ENCODE measurements around the gene STPG1. TPM values are rescaled to one million over a fixed set of nuclear protein-coding genes. Genes with fewer than 3 reads are reported as not detected.
A peak's percentile ranks its signal among the peaks of the same experiment; 100 is the strongest.
"Not testable (repeated sequence)": the region's sequence is repeated elsewhere in the genome, so short reads cannot be mapped to it uniquely, and the experiment has no call there.

STPG1 gene, protein sequence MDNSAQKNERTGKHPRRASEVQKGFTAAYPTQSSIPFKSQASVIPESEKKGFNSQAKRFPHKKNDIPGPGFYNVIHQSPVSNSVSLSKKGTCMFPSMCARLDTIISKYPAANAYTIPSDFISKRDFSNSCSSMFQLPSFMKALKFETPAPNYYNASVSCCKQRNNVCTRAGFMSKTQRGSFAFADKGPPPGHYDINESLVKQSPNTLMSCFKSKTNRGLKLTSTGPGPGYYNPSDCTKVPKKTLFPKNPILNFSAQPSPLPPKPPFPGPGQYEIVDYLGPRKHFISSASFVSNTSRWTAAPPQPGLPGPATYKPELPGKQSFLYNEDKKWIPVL
- 10 to 100 TPM; 17.6 to 24.7 TPM for total RNA-seq
- long read RNA-seq, partial matches to known transcripts, result 6 of 20 reads
- long read RNA-seq, other reads (novel, unspliced or antisense), result 12 of 20 reads

DNA sequence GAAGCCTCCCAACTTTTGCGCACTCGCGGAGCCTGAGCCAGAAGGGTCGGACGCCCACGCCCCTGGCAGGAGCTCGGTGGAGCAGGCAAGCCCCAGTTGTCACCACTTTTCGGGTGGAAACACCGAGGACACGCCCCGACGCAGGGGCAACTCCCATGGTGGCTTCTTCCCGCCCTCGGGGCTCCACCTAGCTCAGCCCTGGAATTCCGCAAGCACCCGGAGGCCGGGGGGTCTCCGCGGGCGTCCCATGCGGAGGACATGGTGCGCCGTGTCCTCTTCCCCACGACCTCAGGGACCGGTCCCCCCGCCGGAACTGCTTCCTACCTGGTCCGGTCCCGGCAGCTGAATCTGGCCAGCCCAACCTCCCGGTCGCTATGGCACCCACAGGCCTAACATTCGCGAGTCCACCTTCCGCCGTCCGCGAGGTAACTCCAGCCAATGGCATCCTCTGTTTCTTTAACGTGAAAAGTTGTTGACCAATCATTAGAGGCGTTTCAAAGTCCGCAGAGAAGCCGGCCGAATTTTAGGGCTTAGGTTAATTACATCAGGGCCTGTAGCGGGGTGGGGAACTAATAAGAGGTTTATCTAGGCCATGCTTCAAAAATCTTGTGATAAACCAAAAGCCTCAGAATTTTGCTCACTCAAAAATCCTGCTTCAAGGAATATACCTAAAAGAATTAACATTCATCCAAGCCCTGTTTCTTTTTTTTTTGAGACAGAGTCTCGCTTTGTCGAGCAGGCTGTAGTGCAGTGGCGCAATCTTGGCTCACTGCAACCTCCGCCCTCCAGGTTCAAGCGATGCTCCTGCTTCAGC is at the start of gene STPG1:
Gene STPG1 (minus strand): TSS at position 433 of the 814 bp plus-strand sequence. CDS start 12,394 bp downstream, outside the sequence.
- DNase-seq (peak; percentile 87 to 92), ATAC-seq (peak; percentile 59)
- intact Hi-C loops (cut with DNase I, micrococcal nuclease), result no loop called here

DNA sequence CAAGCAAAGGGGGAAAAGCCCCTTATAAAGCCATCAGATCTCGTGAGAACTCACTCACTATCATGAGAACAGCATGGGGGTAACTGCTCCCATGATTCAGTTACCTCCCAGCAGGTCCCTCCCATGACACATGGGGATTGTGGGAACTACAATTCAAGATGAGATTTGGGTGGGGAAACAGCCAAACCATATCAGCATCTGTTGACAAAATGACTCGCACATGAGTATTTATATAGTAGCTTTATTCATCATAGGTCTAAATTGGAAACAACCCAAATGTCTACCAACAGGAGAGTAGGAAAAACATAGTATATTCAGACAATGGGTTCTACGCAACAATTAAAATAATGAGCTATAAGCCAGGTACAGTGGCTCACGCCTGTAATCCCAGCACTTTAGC is 48.5 kb upstream of the STPG1 start:
- ATAC-seq; DNase-seq; intact Hi-C loops (cut with DNase I, micrococcal nuclease): not testable (repeated sequence)

DNA sequence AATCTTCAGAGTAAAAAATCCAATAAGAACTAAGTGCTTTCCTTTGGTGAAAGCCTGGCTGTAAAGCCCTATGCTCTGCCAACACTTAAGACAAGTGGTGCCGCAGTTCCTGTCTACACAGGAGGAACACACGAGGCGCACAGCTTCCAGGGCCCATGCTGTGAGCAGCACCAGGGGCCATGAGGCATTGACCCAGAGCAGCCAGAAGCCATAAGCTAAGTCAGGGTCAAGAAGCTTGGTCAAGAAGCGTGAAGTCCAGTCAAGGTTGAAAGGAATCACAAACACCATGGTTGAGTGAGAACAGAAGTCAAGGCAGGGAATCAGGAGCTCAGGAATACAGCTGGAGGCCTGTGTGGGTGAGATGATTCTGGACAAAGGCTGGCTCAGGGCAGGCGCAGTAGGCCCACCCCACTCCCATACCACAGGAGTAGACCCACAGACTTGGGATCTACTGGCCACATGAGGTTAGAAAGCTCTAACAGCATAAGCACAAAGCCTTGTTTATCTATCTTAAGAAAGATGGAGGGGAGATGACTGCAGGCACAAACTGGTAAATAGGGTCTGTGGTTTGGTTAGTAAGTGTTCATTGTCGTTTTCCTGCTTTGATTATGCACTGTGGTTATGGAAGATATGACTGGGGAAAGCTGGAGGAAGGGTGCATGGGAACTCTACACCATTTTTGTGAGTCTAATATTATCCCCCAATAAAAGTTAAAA is 46.1 kb upstream of the STPG1 start:
- DNase-seq (no peak), ATAC-seq (no peak)
- intact Hi-C loops (cut with DNase I, micrococcal nuclease), result no loop called here

DNA sequence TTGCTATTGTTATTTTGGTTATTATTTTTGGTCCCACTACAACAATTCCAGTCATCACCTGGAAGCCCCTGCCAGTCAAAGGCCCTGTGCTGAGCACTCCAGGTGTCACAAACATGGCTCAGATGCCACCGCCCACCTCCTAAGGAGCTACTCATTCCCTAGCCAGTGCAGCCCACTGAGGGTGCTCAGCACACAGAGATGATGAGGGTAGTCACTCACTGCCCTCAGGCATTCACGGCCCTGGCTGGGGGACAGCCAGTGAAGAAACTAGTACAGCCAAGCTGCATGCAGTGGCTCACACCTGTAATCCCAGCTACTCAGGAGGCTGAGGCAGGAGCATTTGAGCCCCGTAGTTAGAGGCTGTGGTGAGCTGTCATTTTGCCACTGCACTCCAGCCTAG is 44.3 kb upstream of the STPG1 start:
- intact Hi-C loops (cut with DNase I, micrococcal nuclease), result no loop called here
- ATAC-seq, result no peak
- no peak for DNase-seq

DNA sequence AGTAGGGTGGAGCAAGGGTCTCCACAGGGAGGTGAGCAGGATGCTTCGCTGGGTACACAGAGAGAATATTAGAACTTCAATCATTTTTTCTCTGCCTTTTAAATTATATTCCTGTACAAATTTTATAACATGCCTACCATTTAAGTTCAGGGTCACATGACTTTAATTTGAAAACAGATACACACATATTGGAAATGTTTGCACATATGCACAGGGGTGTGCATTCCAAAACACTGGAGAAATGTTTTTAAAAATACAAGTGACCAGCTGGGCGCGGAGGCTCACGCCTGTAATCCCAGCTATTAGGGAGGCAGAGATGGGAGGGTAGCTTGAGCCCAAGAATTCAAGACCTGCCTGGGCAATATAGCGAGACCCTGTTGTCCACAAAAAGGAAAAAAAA is 41.7 kb upstream of the STPG1 start:
- no peak for ATAC-seq
- intact Hi-C loops (cut with DNase I, micrococcal nuclease), result no loop called here
- DNase-seq, result no peak

DNA sequence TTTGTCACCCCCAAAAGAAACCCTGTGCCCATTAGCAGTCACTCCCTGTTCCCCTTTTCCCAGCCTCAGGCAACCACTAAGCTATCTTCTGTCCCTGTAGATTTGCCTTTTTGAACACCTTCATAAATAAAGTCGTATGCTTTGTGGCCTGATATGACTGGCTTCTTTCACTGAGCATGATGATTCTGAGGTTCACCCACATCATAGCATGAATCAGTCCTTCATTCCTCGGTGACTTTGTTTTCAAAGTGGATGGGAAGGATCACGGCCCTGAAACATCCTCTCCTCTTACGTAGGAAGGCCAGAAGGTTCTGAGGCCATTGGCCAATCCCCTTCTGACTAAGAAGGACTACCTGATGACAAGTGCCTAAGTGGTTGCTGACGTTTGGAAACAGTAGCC is 41.1 kb upstream of the STPG1 start:
- DNase-seq (no peak), ATAC-seq (no peak)
- intact Hi-C loops (cut with DNase I, micrococcal nuclease), result no loop called here

DNA sequence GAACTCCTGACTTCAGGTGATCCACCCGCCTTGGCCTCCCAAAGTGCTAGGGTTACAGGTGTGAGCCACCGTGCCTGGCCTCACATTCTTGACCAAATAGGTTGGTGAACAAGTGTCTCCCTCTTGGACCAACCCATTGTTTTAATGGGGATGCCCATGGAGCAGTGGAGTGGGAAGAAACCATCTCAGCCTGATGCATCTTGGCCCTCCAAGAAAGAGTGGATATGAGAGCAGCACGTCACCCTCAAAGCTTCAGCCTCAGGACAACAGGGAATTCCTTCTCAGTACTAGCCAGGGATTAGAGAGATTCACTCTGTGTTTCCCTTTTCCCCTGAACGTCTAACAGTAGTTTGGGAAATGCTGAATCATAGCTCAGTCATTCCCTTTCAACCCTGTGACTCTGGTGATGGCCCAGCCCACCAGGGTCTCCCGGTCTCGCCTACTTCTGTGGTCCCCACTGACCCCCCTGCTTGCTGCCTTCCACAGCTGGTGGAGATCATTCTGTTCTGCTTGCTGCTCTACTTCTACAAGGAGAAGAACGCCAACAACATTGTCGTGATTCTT is 39.4 kb upstream of the STPG1 start:
- no peak for DNase-seq
- ATAC-seq, result no peak
- intact Hi-C loops (cut with DNase I, micrococcal nuclease), result no loop called here

DNA sequence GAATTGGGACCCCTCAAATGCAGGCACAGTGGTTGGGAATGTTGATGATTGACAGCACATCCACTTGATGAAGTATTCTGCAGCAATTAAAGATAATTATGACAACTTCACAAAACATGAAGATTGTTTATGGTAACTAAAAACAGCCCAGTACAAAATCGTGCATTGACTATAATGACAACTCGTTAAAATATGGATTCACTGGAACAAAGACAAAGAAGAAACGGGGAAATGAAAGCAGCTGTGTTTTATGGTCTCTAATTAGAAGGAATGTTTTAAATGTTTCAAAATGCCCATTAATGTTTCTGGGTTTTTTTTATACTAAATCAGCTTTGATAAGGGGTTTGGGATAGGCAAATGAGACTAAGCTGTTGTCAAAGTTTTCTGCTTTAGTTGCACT is 38.2 kb upstream of the STPG1 start:
- intact Hi-C loops (cut with DNase I, micrococcal nuclease), result no loop called here
- ATAC-seq (no peak), DNase-seq (no peak)

DNA sequence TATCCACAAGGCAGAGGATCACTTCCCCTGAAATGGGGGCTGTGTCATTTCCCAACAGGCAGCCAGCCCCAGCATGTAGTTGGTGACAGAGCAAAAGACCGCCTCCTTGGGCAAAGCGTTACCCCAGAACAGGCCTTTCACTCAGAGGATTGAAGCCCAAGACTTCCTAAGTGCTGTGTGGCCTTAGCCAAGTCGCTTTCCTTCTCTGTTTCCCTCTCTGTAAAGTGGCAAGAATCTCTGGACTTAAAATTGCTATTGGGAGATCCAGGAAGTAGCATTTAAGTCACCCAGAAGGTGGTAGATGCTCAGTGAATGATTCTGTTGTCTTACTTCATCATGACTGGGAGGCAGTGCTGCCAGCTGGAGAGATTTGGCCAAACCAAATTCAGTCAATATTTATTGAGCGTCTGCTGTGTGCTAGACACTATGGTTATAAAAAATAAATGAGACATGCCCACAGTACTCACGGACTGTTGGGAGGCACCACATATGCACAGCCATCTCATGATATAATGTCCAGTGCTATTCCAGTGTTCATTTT is 37.3 kb upstream of the STPG1 start:
- intact Hi-C loops (cut with DNase I, micrococcal nuclease), result no loop called here
- no peak for DNase-seq
- ATAC-seq, result no peak

DNA sequence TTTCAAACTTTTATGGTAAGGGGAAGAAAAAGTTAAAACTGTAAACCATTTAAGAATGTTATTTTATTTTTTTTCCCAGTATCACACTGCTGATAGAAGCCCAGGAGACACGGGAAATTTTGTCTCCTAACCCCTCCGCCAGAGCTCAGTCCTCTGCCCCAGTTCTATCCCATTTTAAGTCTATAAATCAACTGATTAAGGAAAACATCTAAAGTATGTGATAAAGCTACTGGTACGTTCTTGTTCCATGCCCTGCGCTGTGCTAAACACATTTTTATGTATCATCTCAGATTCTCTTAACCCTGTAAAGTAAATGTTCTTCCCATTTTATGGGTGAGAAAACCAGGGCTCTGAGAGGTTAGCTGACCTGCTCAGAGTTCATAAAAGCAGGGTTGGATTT is 36.7 kb upstream of the STPG1 start:
- no peak for DNase-seq
- ATAC-seq, result no peak
- intact Hi-C loops (cut with DNase I, micrococcal nuclease), result no loop called here

DNA sequence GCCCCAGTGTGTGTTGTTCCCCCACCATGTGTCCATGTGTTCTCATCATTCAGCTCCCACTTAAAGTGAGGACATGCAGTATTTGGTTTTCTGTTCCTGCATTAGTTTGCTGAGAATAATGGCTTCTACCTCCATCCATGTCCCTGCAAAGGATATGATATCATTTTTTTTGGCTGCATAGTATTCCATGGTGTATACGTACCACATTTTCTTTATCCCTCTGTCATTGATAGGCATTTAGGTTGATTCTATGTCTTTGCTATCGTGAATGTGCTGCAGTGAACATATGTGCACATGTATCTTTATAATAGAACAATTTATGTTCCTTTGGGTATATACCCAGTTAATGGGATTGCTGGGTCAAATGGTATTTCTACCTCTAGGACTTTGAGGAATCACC is 32.9 kb upstream of the STPG1 start:
- intact Hi-C loops (cut with DNase I, micrococcal nuclease); DNase-seq; ATAC-seq: not testable (repeated sequence)

DNA sequence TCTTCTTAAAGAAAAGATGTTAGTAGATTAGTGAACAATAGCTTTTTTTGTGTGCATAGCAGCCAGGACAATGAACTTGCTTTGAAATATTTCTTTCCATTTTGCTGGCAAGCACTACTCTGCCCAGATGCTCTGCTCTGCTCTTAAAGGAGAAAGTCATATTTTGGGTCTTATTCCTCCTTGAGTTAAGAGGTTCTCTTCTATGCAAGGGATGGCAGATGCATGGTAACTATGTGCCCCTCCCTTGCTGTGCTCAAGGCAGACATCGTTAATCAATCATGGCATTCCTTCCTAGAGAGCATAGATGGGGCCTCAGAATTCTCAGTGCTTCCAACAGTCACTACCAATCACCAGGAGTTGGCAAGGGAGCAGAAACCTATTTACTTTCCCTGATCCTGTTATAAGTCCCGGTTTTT is 29.7 kb upstream of the STPG1 start:
- DNase-seq (no peak), ATAC-seq (no peak)
- intact Hi-C loops (cut with DNase I, micrococcal nuclease), result no loop called here

DNA sequence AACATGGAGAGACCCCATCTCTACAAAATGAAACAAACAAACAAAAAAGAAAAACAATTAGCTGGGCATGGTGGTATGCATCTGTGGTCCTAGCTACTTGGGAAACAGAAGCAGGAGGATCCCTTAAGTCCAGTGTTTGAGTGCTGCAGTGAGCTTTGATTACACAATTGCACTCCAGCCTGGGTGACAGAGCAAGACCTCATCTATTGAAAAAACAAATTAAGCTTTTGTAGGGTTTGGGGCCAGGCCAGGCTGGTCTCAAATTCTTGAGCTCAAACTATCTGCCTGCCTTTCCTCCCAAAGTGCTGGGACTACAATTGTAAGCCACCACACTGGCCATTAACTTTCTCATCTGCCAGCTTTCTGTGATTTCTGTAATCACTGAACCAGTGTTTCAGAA is 29.2 kb upstream of the STPG1 start:
- no peak for DNase-seq
- ATAC-seq, result no peak
- intact Hi-C loops (cut with DNase I, micrococcal nuclease), result no loop called here

DNA sequence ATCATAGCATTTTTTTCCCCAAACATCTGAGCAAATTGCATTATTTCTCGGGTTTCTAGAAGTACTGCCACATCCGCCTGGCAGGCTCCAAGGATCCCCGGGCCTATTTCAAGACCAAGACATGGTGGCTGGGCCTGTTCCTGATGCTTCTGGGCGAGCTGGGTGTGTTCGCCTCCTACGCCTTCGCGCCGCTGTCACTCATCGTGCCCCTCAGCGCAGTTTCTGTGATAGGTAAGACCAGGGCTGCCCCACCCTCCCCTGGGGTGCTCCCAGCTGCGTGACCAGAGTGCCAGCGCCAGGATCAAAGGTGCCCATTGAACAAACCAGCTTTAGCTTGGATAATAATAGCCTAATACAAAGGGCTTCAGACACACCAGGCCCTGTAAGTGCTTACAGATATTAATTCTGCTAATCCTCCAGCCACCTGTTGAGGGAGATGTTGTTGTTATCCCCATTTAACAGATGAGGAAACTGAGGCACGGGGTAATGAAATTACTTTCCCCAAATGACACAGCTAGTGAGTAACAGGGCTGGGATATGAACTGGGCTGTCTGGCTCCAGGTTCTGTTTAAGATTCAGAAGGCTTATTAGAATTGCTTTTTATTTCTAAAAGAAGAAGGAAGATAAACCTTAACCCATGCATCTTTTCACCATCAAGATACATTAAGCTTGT is 28.6 kb upstream of the STPG1 start:
- ATAC-seq (no peak), DNase-seq (no peak)
- intact Hi-C loops (cut with DNase I, micrococcal nuclease), result no loop called here

DNA sequence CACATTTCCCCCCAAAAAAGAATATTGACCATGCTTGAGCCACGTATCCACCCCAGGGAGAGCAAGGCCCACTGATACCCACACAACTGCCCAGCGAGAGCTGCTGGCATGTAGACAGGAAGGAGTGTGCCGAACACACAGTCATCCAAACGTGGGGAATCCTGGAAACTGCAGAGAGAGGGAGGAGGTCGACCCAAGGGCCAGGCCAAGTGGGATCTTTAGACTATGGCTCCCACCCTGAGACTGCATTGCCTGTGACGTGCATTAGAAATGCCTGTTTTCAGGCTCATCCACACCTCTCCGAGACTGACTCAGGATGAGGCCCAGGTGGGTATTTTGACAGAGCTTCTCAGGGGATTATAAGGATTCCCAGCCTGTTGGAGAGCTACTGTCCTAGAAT is 27.9 kb upstream of the STPG1 start:
- no peak for DNase-seq
- intact Hi-C loops (cut with DNase I, micrococcal nuclease), result no loop called here
- no peak for ATAC-seq

DNA sequence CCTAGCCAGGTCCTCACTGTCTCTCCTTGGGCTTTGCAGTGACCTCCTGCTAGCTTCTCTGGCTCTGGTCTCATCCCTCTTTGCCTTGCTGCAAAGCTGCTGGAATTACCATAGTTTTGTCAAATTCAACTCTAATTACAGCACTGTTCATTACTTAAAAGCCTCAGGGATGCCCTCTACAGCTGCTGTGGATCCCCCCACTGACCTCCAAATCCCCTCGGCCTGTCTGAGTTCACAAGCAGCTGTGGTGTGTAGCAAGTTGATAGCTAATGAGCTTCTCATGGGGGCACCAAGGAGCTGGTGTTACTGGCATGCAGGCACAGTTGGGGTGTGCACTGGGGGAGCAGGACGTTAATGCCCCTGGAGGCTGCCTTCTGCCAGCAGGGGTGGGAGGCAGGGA is 26.9 kb upstream of the STPG1 start:
- intact Hi-C loops (cut with DNase I, micrococcal nuclease), result no loop called here
- ATAC-seq (no peak), DNase-seq (no peak)

DNA sequence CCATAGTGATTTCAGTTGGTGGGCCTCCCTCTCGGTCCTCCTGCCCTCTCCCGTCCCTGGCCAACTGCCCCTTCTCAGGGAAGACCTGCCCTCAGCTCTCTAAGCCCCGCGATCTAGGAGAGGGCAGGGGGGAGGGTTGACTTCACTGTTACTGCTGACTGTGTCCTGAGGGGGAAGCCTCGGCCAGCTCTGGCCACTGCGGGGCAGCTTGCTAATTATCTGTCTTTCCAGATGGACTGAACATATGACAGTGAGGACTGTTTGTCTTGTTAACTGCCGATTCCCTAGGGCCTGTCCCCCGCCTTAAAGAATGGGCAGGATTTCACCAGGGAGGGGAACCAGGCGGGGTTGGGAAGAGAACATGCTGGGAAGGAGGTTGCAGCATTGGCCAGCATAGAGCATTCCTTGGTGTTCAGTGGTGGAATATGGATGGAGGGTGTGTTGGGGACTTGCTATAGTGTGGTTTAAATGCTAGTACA is 24.9 kb upstream of the STPG1 start:
- intact Hi-C loops (cut with DNase I, micrococcal nuclease), result no loop called here
- ATAC-seq (no peak), DNase-seq (no peak)

DNA sequence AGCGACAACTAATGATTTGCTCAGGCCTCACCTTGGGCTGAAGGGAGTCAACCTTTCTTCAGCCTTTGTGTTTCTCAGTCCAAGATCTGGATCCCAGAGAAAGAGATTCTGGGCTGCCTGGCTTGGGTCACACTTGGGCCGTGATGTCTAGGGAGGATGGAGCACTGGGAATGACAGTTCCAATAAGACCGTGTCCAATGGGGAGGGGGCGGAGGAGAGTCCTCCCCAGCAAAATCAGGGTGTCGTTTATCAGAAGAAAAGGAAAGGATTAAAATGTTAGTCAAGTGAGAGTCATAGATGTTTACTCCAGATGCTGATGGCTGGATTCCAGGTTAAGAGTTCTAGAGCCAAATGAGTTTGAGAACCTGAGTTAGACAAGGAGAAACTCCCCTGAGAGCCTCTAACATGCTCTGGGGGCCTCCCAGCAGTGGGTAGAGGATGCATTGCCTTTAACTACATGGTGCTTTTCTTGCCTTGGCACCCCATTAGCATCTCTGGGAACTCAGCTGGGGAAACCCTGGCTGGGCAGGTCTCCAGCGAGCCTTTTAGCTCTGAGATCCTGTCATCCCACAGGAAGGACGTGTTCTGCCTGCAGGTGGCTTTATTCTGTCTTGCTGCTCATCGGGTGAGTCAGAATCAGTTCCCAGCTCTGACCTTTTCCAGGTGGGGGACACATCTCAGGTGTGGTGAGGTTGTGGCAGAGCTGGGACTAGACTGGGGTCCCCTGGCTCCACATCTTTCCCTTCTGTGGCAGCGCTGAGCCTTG is 24.2 kb upstream of the STPG1 start:
- ATAC-seq (no peak), DNase-seq (no peak)
- intact Hi-C loops (cut with DNase I, micrococcal nuclease), result no loop called here

All from left colon (tissue), 2 donors.